Stomach (tissue), 4 donors: ENCODE data around the gene CASP2.

Source experiments
- CTCF ChIP-seq, 7 experiments: fragments of 450-650 bp in 4 of 7; fragments of 200-600 bp in 3 of 7; sonication (generic) in 3 of 7; IDR thresholded peaks; one replicate each; pipeline ENCODE4 v1.5.1; 2016 to 2019; ENCODE audit warnings: antibody characterized with exemption in 7 of 7, control low read depth in 2 of 7, mild to moderate bottlenecking in 1 of 7
- EP300 ChIP-seq: sonication (generic); formaldehyde crosslinking; IDR thresholded peaks from one replicate; pipeline ENCODE4 v1.6.1; 2017; ENCODE audit warnings: antibody characterized with exemption
- POLR2A ChIP-seq, 4 donors: fragments of 450-650 bp; IDR thresholded peaks; one replicate each; pipeline ENCODE4 v1.6.1; 2016; ENCODE audit warnings: antibody characterized with exemption in 4 of 4, control low read depth in 2 of 4, mild to moderate bottlenecking in 1 of 4, moderate library complexity in 1 of 4
- POLR2AphosphoS5 ChIP-seq, 3 donors: sonication (generic); formaldehyde crosslinking; IDR thresholded peaks; one replicate each; pipeline ENCODE4 v1.6.1; 2016; ENCODE audit warnings: antibody characterized with exemption in 3 of 3

GRCh38 chr7:143316492-143316891 is 28.3 kb downstream of the CASP2 start:
- TF ChIP-seq CTCF (IDR thresholded peaks at IDR 0.05) (no peak), POLR2A (IDR thresholded peaks at IDR 0.05) (no peak), POLR2AphosphoS5 (IDR thresholded peaks at IDR 0.05) (no peak), EP300 (no peak)
